GM21423 (cell line): ENCODE data around the gene POTEG.
"Not testable (repeated sequence)": the region's sequence is repeated elsewhere in the genome, so short reads cannot be mapped to it uniquely, and the experiment has no call there.

Experiments used
- ATAC-seq: cut with Tn5 transposase; IDR thresholded peaks from one replicate; pipeline ENCODE4 v1.9.1; 2021; ENCODE audit warnings: mild to moderate bottlenecking, moderate library complexity; ENCODE audit not compliant: unreplicated experiment

The POTEG gene

DNA sequence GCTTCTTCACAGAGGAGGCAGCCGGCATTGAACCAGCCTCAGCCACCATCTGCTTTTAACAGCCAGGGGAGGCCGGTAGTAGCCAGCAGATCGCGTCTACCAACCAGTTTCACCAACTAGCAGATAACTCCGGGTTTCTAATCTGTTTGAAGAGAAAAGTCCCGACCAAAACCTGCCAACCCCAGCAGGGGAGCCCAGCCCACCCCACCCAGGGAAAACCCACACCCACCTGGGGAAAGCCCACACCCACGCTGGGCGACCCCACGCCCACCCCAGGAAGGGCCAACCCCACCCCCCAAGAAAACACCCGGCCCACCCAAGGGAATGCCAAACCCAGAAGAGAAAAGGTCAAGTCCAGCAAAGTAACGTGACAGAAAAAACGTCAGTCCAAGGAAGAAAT lies at the start of gene POTEG:
Gene POTEG (minus strand): TSS at position 101 of the 400 bp plus-strand sequence. CDS start 52 bp downstream, at position 49.
- ATAC-seq = not testable (repeated sequence)

GRCh38 chr14:19482093-19482492 lies 48.0 kb upstream of the POTEG start:
- not testable (repeated sequence) for ATAC-seq

GRCh38 chr14:19481421-19481820 lies 47.3 kb upstream of the POTEG start:
- ATAC-seq = not testable (repeated sequence)

DNA sequence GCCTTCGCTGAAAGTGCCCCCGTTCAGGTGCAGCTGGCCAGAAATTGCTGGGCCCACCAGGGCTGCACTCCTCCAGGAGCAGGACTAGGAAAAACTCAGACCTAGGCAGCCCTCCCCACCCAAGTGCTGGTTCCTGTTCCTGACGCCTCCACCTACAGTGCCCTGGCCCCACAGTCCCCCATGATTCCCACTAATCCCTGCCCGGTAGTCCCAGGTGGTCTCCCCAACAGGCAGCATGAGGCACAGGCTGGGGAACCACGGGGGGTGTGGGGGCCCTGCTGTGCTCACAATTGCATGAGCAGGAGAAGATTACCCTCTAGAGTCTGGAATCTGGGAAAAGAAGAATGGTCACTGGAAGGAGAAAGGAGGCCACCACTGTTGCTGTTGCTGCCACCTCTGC lies 46.4 kb upstream of the POTEG start:
- not testable (repeated sequence) for ATAC-seq

DNA sequence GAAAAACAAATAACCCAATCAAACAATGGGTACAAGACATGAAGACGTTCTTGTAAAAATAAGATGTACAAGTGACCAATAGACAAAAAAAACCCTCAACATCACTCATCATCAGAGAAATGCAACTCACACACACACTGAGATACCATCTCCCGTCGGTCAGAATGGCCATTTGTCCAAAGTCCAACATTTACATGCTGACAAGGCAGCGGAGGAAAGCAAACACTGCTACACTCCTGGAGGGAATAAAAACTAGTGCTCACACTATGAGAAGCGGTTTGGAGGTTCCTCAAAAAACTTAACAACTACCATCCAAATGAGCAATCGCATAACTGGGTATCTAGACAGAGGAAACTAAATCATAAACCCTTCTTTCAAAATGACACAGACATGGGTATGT lies 11.6 kb upstream of the POTEG start:
- ATAC-seq = not testable (repeated sequence)

DNA sequence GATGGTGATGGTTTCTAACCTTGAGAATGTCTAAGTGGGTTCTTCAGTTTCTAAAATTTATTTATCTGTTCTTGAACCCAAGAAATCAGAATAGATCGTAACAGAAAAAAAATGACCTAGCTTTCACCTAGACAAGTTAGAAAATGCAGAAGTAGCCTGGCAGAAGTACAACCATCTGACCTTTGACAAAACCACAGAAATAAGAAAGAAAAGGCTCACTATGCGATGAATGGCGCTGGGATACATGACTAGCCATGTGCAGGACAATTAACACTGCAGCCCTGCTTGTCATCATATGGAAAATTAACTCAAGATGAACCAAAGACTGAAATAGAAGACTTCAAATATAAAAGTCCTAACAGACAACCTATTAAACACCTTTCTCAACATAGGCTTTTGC lies 5.7 kb upstream of the POTEG start:
- ATAC-seq = not testable (repeated sequence)

GRCh38 chr14:19439219-19439618 lies 5.1 kb upstream of the POTEG start:
- not testable (repeated sequence) for ATAC-seq

- ATAC-seq = not testable (repeated sequence)
These were observed 2.9 kb upstream of the POTEG start for GRCh38 chr14:19437126-19437443.

- not testable (repeated sequence) for ATAC-seq
These were observed 2.4 kb upstream of the POTEG start for GRCh38 chr14:19436311-19437125.

GRCh38 chr14:19435852-19436251 lies 1.7 kb upstream of the POTEG start:
- ATAC-seq = not testable (repeated sequence)

GRCh38 chr14:19434891-19435290 lies 750 bp upstream of the POTEG start:
- ATAC-seq = not testable (repeated sequence)

GRCh38 chr14:19433765-19434164 lies 376 bp downstream of the POTEG start:
- not testable (repeated sequence) for ATAC-seq

DNA sequence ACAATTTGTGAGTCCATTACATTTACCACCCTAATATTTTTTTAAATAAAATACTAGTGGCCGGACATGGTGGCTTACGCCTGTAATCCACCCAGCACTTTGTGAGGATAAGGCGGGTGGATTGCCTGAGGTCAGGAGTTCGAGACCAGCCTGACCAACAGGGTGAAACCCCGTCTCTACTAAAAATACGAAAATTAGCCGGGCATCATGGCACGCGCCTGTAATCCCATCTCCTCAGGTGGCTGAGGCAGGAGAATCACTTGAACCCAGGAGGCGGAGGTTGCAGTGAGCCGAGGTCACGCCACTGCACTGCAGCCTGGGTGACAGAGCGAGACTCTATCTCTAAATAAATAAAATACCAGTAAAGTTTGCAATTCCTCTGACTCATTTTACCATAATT lies 25.6 kb downstream of the POTEG start:
- not testable (repeated sequence) for ATAC-seq

DNA sequence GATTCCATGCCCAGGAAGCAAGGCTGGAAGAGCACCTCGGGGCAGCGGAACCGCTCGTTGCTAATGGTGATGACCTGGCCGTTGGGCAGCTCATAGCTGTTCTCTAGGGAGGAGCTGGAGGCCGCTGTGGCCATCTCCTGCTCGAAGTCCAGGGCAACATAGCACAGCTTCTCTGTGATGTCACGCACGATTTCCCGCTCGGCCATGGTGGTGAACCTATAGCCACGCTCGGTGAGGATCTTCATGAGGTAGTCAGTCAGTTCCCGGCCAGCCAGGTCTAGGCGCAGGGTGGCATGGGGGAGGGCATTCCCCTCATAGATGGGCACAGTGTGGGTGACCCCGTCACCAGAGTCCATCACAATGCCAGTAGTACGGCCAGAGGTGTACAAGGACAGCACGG lies 32.0 kb downstream of the POTEG start:
- not testable (repeated sequence) for ATAC-seq

- ATAC-seq = not testable (repeated sequence)
These were observed 39.4 kb downstream of the POTEG start for GRCh38 chr14:19394727-19395126.

DNA sequence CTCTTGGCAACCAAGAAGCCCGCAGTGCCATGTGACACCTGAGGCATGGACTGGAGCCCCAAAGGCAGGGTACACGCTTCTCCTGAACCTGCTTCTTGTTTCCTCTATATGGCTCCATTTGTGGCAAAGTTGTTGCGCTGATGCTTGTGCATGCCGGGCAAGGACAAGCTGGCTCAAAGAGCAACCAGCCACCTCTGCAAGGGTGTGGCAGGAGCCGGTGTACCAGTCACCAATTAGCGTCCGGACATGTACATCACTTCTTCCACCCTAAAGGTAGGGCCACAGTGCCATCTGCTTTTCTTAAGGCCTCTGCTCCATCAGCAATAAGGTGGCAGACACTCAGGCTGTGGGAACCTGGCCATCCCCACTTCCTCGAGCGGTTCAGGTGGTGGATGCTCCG lies 43.9 kb downstream of the POTEG start:
- ATAC-seq = not testable (repeated sequence)

DNA sequence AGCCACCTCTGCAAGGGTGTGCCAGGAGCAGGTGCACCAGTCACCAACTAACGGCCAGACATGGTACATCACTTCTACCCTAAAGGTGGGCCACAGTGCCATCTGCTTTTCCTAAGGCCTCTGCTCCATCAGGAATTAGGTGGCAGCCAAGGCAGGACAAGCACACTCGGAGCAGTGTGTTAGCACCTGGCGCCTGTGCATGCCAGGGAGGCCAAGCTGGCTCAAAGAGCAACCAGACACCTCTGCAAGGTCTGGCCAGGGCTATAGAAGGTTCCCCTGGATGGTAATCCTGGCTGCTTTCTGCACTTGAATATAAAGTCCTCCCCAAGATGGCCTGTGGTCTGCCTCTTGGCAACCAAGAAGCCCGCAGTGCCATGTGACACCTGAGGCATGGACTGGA lies 45.4 kb downstream of the POTEG start:
- ATAC-seq = not testable (repeated sequence)

DNA sequence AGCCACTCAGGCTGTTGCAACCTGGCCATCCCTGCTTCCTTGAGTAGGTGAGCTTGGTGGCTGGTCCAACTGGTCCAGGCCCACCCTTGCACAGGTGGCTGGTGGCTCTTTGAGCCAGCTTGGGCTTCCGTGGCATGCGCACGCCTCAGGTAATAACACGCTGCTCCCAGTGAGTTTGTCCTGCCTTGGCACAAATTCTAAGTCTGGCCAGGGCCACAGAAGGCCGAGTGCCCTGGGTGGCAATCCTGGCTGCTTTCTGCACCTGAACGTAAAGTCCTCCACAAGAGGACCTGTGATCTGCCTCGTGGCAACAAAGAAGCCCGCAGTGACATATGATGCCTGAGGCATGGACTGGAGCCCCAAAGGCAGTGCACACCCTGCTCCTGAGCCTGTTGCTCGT lies 47.1 kb downstream of the POTEG start:
- not testable (repeated sequence) for ATAC-seq

DNA sequence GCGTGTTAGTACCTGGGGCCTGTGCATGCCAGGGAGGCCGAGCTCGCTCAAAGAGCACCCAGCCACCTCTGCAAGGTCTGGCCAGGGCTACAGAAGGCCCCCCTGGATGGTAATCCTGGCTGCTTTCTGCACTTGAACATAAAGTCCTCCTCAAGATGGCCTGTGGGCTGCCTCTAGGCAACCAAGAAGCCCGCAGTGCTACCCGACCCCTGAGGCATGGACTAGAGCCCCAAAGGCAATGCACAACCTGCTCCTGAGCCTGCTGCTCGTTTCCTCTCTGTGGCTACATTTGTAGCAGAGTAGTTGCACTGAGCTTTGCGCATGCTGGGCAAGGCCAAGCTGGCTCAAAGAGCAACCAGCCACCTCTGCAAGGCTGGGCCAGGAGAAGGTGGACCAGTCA lies 47.8 kb downstream of the POTEG start:
- ATAC-seq = not testable (repeated sequence)

DNA sequence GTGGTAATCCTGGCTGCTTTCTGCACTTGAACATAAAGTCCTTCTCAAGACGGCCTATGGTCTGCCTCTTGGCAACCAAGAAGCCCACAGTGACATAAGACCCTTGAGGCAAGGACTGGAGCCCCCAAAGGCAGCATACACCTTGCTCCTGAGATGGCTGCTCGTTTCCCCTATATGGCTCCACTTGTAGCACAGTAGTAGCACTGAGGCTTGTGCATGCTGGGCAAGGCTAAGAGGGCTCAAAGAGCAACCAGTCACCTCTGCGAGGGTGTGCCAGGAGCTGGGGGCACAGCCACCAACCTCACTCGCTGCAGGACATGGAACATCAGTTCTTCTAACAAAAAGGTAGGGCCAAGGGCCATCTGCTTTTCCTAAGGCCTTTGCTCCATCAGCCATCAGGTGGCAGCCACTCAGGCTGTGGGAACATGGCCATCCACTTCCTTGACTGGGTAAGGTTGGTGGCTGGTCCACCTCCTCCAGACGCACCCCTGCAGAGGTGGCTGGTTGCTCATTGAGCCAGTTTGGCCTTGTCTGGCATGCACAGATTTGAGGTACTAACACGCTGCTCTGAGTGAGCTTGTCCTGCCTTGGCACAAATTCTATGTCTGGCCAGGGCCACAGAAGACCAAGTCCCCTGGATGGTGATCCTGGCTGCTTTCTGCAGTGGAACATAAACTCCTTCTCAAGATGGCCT lies 49.9 kb downstream of the POTEG start:
- not testable (repeated sequence) for ATAC-seq

DNA sequence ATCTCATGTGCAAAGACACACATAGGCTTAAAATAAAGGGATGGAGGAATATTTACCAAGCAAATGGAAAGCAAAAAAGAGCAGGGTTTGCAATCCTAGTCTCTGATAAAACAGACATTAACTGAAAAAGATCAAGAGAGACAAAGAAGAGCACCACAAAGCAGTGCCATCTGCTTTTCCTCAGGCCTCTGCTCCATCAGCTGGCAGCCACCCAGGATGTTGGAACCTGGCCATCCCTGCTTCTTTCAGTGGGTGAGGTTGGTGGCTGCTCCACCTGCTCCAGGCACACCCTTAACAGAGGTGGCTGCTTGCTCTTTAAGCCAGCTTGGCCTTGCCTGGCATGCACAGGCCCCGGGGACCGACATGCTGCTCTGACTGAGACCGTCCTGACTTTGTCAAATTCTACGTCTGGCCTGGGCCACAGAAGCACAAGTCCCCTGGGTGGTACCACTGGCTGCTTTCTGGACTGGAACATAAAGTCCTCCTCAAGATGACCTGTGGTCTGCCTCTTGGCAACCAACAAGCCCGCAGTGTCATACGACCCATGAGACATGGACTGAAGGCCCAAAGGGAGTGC lies 51.0 kb downstream of the POTEG start:
- ATAC-seq = not testable (repeated sequence)

GRCh38 chr14:19380137-19380536 lies 54.0 kb downstream of the POTEG start:
- ATAC-seq = not testable (repeated sequence)
